ENCODE results near the gene GDAP1L1. TPM values are rescaled to one million over a fixed set of nuclear protein-coding genes. Genes with fewer than 3 reads are reported as not detected.

Gene GDAP1L1
- total and polyA plus RNA-seq, 2 of the 4 experiments (the other 2 are of a cell fraction), result not detected

- POLR2A ChIA-PET (ENCODE audit: unreplicated experiment), result no interaction called here
Measured at GRCh38 chr20:44200371-44200770, 46.7 kb upstream of the GDAP1L1 start.

More at GRCh38 chr20:44200371-44200770, 46.7 kb upstream of the GDAP1L1 start:
- Histone ChIP-seq H2AK9ac (replicated peaks; ENCODE audit: low read depth, low read length, poor library complexity) (peak overlapping the region; percentile 22), H3K14ac (replicated peaks; ENCODE audit: low read depth, low read length) (peak overlapping the region; percentile 75; the same call in 1 of the 2 replicates), H3K4me3 (ENCODE audit: insufficient read depth, low read depth, low read length) (no peak overlapping the region), H3K4me1 (ENCODE audit: control insufficient read depth, insufficient read depth, low read length) (peaks cover 19% of the 10 kb centered on the region), H2AFZ (replicated peaks; ENCODE audit: low read length, poor library complexity) (no peak overlapping the region), H3K27ac (ENCODE audit: insufficient read depth, low read length) (0 out of 2 replicates have a peak overlapping the region, but pooled peaks have one; percentile 10), H2BK120ac (ENCODE audit: low read depth, low read length) (peak overlapping the region; percentile 42), H4K20me1 (ENCODE audit: insufficient read depth, low read length) (peaks cover 8% of the 10 kb centered on the region), H3K4ac (ENCODE audit: low read depth, low read length) (peak overlapping the region; percentile 73), H3K9me3 (ENCODE audit: control insufficient read depth, insufficient read depth, low read length) (no peaks in the 10 kb centered on the region), H4K8ac (ENCODE audit: low read depth in 2 of 2, low read length in 2 of 2) (peak overlapping the region; percentile 31 to 37; a peak in 2 of 4 replicates), H4K91ac (ENCODE audit: insufficient read depth, low read depth, low read length) (0 out of 2 replicates have a peak overlapping the region, but pooled peaks have one; percentile 29), H3K18ac (ENCODE audit: low read depth, low read length) (no peak overlapping the region), H3K9ac (ENCODE audit: low read depth, low read length) (no peak overlapping the region), H3K36me3 (ENCODE audit: control insufficient read depth, insufficient read depth, low read length) (peaks cover 40% of the 10 kb centered on the region), H2AK5ac (ENCODE audit: low read depth, low read length) (no peak overlapping the region), H4K5ac (ENCODE audit: low read depth, low read length) (no peak overlapping the region), H3K4me2 (ENCODE audit: low read depth, low read length) (no peak overlapping the region), H2BK15ac (ENCODE audit: low read depth, low read length) (no peak overlapping the region), H3K56ac (ENCODE audit: extremely low read depth, insufficient read depth, low read length) (no peak overlapping the region), H2BK20ac (ENCODE audit: low read depth, low read length) (0 out of 2 replicates have a peak overlapping the region, but pooled peaks have one; percentile 54), H3K27me3 (ENCODE audit: control insufficient read depth, insufficient read depth, low read length) (no peaks in the 10 kb centered on the region), H2BK5ac (ENCODE audit: low read depth, low read length, poor library complexity, severe bottlenecking) (peak overlapping the region; percentile 35), H3K9me1 (ENCODE audit: insufficient read depth, low read length) (peaks cover 33% of the 10 kb centered on the region), H3K79me1 (ENCODE audit: low read depth in 1 of 2, low read length in 2 of 2) (peaks cover 40 to 71% of the 10 kb centered on the region in 2 experiments), H3K23ac (ENCODE audit: low read depth, low read length) (peak overlapping the region; percentile 91; the same call in 1 of the 2 replicates)
- ATAC-seq (ENCODE audit: low read depth) (peak; percentile 13; the same call in 1 of the 2 replicates), DNase-seq (peak; percentile 20)
- in situ Hi-C loops (cut with MboI; ENCODE audit: low sequenced_read_pairs), result no loop called here
- CTCF ChIA-PET, result no interaction called here
- BruUV-seq (replicated peaks), result no TSS peak
- dilution Hi-C loops (cut with HindIII; ENCODE audit: low sequenced_read_pairs, unreplicated experiment), result no loop called here
- intact Hi-C loops (cut with micrococcal nuclease), result loop anchor here (10.0 kb wide), 1 partner anchor 746 kb away; the partner anchor contains the start of gene SRSF6
- no CpG with 5 or more reads among the region's 4 CpGs for WGBS, 2 experiments (ENCODE audit: extremely low coverage in 2 of 2, insufficient read length in 1 of 2)
- no peak for TF ChIP-seq FOS (IDR thresholded peaks at IDR 0.05; ENCODE audit: low read depth, low read length)
- TF ChIP-seq BHLHE40 (IDR thresholded peaks at IDR 0.05; ENCODE audit: low read depth, low read length), result no peak
- no peak for TF ChIP-seq POLR2A (IDR thresholded peaks at IDR 0.05; ENCODE audit: low read depth, low read length)
- TF ChIP-seq ELK1 (IDR thresholded peaks at IDR 0.05; ENCODE audit: borderline replicate concordance, low read depth, low read length), result no peak
- no peak for TF ChIP-seq USF2 (IDR thresholded peaks at IDR 0.05; ENCODE audit: low read depth, low read length)
- TF ChIP-seq RAD21 (IDR thresholded peaks at IDR 0.05; ENCODE audit: low read length), result no peak
